Cardiac muscle cell (in vitro differentiated cells and primary cell): Measurements from ENCODE around the gene TNFAIP3. TPM values are rescaled to one million over a fixed set of nuclear protein-coding genes. Genes with fewer than 3 reads are reported as not detected.
"Not testable (repeated sequence)": the region's sequence is repeated elsewhere in the genome, so short reads cannot be mapped to it uniquely, and the experiment has no call there.

Experiments used
- DNase-seq, 2 donors: peaks; one replicate each; pipeline versions ENCODE4 v3.0.0 to v3.0.0-alpha.2; 2010 to 2017; ENCODE audit warnings: low read depth in 1 of 2, low spot score in 1 of 2
- H3K27ac ChIP-seq: fragments of 200-600 bp; sonication (generic); 2 replicates; pipeline ENCODE4 v1.5.1; 2016
- H3K27me3 ChIP-seq: fragments of 200-600 bp; sonication (generic); 2 replicates; pipeline ENCODE4 v1.6.0; 2016; ENCODE audit warnings: control low read depth
- H3K36me3 ChIP-seq: fragments of 200-600 bp; sonication (generic); 2 replicates; pipeline ENCODE4 v1.5.1; 2016; ENCODE audit warnings: control low read depth
- H3K4me1 ChIP-seq: fragments of 200-600 bp; sonication (generic); 2 replicates; pipeline ENCODE4 v1.8.1; 2017; ENCODE audit warnings: low read depth, mild to moderate bottlenecking, mixed run types
- H3K4me3 ChIP-seq: fragments of 200-600 bp; sonication (generic); 2 replicates; pipeline ENCODE4 v1.5.1; 2016; ENCODE audit warnings: mild to moderate bottlenecking
- H3K9me3 ChIP-seq: fragments of 200-600 bp; sonication (generic); 2 replicates; pipeline ENCODE4 v1.5.1; 2017; ENCODE audit warnings: low read depth, mild to moderate bottlenecking, control low read depth
- polyA plus RNA-seq: library from polyadenylated mRNA; unstranded; fragments of >200 nt; fragmentation: Nextera tagmentation; extraction: Ambion mirVana; gene quantifications from 2 replicates; pipeline ENCODE4 v1.2.1, GENCODE V29; 2016
- total RNA-seq: library from RNA; depleted of rRNA; stranded (reverse); fragments of >200 nt; gene quantifications from 2 replicates; pipeline ENCODE4 v1.2.3, GENCODE V29; 2016
- TF ChIP-seq, protein P1 (sequence below): IDR thresholded peaks from 2 replicates; pipeline ENCODE4 v1.5.1; 2012; ENCODE audit warnings: low read depth, mild to moderate bottlenecking, low read length

The TNFAIP3 gene
- total and polyA plus RNA-seq, 2 experiments from 2014 or later, result 7.9 TPM

DNA sequence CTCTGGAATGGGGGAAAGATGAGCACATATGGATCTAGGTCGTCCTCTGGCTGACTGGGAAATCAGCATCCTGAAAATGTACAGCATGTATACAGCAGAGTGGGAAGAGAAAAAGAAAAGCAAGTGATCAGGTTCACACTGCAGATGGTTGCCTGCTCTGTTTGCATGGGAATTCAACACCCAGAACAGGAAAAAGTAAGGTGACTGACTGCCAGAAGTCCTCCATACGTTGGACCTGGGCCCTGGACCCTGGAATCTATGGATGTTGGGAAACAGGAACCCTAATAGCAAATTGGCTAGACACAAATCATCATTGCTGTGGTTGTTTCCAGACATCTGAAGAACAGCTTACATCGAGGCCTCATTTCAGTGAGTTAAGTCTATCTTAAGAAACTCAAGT, 30.3 kb upstream of the TNFAIP3 start:
- Histone ChIP-seq H3K4me3 (no peak overlapping the region), H3K27me3 (no peaks in the 10 kb centered on the region), H3K27ac (no peak overlapping the region), H3K9me3 (no peaks in the 10 kb centered on the region), H3K36me3 (no peaks in the 10 kb centered on the region), H3K4me1 (no peaks in the 10 kb centered on the region)
- no peak for DNase-seq
- TF ChIP-seq, protein P1, sequence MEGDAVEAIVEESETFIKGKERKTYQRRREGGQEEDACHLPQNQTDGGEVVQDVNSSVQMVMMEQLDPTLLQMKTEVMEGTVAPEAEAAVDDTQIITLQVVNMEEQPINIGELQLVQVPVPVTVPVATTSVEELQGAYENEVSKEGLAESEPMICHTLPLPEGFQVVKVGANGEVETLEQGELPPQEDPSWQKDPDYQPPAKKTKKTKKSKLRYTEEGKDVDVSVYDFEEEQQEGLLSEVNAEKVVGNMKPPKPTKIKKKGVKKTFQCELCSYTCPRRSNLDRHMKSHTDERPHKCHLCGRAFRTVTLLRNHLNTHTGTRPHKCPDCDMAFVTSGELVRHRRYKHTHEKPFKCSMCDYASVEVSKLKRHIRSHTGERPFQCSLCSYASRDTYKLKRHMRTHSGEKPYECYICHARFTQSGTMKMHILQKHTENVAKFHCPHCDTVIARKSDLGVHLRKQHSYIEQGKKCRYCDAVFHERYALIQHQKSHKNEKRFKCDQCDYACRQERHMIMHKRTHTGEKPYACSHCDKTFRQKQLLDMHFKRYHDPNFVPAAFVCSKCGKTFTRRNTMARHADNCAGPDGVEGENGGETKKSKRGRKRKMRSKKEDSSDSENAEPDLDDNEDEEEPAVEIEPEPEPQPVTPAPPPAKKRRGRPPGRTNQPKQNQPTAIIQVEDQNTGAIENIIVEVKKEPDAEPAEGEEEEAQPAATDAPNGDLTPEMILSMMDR, result no peak

DNA sequence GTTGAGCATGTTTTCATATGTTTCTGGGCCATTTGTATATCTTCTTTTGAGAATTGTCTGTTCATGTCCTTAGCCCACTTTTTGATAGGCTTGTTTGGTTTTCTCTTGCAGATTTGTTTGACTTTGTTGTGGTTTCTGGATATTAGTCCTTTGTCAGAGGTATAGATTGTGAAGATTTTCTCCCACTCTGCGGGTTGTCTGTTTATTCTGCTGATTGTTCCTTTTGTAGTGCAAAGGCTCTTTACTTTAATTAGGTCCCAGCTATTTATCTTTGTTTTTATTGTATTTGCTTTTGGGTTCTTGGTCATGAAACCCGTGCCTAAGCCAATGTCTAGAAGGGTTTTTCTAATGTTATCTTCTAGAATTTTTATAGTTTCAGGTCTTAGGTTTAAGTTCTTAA, 29.0 kb upstream of the TNFAIP3 start:
- H3K36me3 ChIP-seq, H3K9me3 ChIP-seq, H3K27ac ChIP-seq, H3K4me1 ChIP-seq, H3K27me3 ChIP-seq, H3K4me3 ChIP-seq, DNase-seq: not testable (repeated sequence)

DNA sequence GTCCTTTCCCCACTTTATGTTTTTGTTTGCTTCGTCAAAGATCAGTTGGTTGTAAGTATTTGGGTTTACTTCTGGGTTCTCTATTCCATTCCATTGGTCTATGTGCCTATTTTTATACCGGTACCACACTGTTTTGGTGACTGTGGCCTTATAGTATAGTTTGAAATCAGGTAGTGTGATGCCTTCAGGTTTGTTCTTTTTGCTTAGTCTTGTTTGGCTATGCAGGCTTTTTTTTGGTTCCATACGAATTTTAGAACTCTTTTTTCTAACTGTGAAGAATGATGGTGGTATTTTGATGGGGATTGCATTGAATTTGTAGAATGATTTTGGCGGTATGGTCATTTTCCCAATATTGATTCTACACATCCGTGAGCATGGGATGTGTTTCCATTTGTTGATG, 28.5 kb upstream of the TNFAIP3 start:
- not testable (repeated sequence) for H3K27me3 ChIP-seq, H3K36me3 ChIP-seq, H3K4me3 ChIP-seq, DNase-seq, H3K9me3 ChIP-seq, H3K4me1 ChIP-seq, H3K27ac ChIP-seq

DNA sequence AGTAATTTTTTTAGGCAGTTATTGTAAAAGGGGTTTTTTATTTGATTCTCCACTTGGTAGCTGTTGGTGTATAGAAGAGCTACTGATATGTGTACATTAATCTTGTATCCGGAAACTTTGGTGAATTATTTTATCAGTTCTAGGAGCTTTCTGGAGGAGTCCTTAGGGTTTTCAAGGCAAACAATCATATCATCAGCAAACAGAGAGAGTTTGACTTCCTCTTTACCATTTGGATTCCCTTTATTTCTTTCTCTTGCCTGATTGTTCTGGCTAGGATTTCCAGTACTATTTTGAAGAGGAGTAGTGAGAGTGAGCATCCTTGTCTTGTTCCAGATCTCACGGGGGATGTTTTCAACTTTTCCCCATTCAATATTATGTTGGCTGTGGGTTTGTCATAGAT, 28.0 kb upstream of the TNFAIP3 start:
- no peak overlapping the region for H3K27ac ChIP-seq
- no peaks in the 10 kb centered on the region for H3K4me1 ChIP-seq
- TF ChIP-seq, protein P1, result no peak
- no peak overlapping the region for H3K4me3 ChIP-seq
- no peaks in the 10 kb centered on the region for H3K36me3 ChIP-seq
- DNase-seq, result no peak
- H3K27me3 ChIP-seq, result no peaks in the 10 kb centered on the region
- H3K9me3 ChIP-seq, result no peaks in the 10 kb centered on the region

DNA sequence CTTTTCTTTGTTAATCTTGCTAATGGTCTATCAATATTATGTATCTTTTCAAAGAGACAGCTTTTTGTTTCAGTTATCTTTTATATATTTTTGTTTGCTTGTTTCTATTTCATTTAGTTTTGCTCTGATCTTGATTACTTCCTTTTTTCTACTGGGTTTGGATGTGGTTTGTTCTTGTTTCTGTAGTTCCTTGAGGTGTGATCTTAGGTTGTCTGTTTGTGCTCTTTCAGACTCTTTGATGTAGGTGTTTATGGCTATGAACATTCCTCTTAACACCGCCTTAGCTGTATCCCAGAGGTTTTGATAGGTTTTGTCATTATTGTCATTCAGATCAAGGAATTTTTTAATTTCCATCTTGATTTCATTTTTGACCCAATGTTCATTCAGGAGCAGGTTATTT, 26.8 kb upstream of the TNFAIP3 start:
- no peaks in the 10 kb centered on the region for H3K4me1 ChIP-seq
- TF ChIP-seq, protein P1, result no peak
- no peaks in the 10 kb centered on the region for H3K36me3 ChIP-seq
- no peak overlapping the region for H3K27ac ChIP-seq
- H3K27me3 ChIP-seq, result no peaks in the 10 kb centered on the region
- no peak for DNase-seq
- H3K4me3 ChIP-seq, result no peak overlapping the region
- no peaks in the 10 kb centered on the region for H3K9me3 ChIP-seq

DNA sequence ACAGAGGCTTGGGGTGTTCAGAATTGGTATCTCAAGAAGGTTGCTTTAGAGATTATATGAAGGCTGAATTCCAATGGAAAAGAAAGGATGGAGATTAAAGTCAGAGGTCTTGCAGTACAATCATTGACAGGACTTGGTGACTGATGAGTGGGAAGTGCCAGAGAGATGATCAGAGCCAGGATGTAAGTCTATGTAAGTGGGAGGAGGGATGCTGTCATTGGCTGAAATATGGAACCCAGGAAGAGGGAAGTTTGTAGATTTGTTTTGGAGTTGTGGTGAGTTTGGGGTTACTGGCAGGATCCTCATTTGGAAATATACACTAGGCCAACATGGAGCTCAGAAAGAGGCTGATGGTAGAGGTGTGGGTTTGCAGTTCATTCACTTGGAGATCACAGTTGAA, 23.8 kb upstream of the TNFAIP3 start:
- no peak overlapping the region for H3K4me3 ChIP-seq
- TF ChIP-seq, protein P1, result no peak
- H3K27me3 ChIP-seq, result no peaks in the 10 kb centered on the region
- no peaks in the 10 kb centered on the region for H3K4me1 ChIP-seq
- no peak overlapping the region for H3K27ac ChIP-seq
- no peaks in the 10 kb centered on the region for H3K9me3 ChIP-seq
- DNase-seq, result no peak
- no peaks in the 10 kb centered on the region for H3K36me3 ChIP-seq

DNA sequence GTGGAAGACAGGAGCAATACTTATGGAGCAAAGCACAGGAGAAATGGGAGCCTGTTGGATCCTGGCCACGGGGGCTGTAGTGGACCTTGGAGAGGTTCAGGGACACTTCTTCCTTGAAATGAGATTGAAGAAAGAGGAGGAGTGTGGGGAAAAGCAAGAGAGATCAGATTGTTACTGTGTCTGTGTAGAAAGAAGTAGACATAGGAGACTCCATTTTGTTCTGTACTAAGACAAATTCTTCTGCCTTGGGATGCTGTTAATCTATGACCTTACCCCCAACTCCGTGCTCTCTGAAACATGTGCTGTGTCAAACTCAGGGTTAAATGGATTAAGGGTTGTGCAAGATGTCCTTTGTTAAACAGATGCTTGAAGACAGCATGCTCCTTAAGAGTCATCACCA, 22.7 kb upstream of the TNFAIP3 start:
- not testable (repeated sequence) for H3K4me3 ChIP-seq, DNase-seq, H3K9me3 ChIP-seq, H3K4me1 ChIP-seq, H3K27ac ChIP-seq, H3K36me3 ChIP-seq, H3K27me3 ChIP-seq

DNA sequence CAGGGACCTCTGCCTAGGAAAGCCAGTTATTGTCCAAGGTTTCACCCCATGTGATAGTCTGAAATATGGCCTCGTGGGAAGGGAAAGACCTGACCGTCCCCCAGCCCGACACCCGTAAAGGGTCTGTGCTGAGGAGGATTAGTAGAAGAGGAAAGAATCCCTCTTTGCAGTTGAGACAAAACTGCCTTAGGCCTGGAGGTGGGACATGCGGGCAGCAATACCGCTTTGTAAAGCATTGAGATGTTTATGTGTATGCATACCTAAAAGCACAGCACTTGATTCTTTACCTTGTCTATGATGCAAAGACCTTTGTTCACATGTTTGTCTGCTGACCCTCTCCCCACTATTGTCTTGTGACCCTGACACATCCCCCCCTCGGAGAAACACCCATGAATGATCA, 22.3 kb upstream of the TNFAIP3 start:
- not testable (repeated sequence) for H3K4me1 ChIP-seq, H3K4me3 ChIP-seq, H3K9me3 ChIP-seq, H3K27ac ChIP-seq, H3K36me3 ChIP-seq, DNase-seq, H3K27me3 ChIP-seq
